ENCODE data around the gene LCP2.
A peak's percentile ranks its signal among the peaks of the same experiment; 100 is the strongest.
"Not testable (repeated sequence)": the region's sequence is repeated elsewhere in the genome, so short reads cannot be mapped to it uniquely, and the experiment has no call there.

LCP2 gene

DNA sequence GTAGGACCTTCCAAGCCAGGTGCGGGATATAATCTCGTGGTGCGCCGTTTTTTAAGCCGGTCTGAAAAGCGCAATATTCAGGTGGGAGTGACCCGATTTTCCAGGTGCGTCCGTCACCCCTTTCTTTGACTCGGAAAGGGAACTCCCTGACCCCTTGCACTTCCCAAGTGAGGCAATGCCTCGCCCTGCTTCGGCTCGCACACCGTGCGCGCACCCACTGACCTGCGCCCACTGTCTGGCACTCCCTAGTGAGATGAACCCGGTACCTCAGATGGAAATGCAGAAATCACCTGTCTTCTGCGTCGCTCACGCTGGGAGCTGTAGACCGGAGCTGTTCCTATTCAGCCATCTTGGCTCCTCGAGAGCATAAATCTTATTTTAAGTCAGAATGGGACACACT, 52.1 kb downstream of the LCP2 start:
- not testable (repeated sequence) for DNase-seq

DNA sequence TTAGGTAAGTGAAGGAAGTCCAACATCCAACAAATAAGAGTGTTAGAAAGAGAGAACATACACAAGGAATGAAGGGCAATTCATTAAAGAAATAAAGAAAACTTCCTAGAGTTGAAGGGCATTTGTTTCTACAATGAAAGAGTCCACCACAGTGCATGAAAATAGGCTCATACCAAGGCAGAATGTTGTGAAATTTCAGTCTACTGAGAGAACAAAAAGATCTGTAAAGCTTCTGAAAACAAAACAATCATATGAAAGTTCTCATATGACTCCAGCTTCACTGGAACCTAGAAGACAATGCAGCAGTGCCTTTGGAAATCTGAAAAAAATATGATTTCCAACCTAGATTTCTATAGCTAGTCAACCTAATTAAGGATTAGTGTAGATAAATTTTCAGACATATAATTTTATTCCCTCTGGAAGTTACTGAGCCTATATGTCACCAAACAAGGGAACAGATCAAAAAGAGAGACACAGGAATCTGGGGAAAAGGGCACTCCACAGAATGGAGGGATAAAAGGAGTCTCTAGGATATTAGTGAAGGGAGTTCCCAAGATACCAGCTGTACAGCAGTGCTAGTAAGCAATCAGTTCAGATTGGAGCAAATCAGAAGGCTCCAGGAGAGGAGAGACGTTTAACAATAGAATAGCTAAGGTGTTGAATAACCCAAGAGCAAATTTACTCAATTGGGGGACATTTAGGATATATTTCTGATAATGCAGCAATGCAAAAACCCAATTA, 59.0 kb downstream of the LCP2 start:
- DNase-seq: no peak

DNA sequence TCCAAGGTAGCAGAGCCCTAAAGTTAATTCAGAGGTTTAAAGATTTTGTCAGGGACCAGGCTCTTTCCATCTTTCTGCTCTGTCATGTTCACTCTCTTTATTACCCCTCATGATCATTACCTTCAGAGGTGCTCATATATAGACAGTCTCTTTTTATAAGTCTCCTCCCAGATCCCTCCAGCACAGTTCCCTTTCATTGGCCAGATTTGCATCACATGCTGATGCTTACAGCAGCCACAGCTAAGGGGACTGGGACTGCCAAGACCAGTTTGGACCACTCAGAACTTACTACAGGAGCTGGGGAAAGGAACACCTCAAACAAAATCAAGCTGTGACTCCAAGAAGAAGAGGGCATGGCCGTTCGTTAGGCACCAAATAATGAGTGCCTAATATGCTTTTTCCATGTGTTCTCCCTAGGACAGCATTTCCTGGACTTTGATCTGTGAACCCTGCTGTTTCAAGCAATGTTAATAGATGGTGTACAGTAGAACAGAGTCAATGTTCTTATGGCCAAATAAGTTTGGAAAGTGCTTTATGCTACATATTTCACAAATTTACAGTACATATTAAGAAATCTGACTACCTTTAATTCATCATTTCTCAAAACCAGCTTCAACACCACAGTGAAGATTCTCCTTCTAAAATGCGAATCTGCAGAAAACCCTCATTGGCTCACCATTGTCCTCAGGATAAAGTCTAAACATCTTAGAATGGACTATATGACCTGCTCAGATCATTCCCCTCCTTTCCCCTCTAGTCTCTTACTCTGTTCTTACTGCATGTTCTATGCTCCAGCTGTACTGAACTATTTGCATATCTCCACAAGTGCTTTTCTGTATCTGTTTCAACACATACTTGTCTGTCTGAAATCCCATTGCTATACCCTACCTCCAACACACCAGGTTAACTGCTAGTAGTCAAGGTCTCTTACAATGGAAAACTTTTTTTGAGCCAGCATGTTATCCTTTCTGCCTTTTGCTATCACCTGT, 61.4 kb downstream of the LCP2 start:
- DNase-seq: no peak

DNA sequence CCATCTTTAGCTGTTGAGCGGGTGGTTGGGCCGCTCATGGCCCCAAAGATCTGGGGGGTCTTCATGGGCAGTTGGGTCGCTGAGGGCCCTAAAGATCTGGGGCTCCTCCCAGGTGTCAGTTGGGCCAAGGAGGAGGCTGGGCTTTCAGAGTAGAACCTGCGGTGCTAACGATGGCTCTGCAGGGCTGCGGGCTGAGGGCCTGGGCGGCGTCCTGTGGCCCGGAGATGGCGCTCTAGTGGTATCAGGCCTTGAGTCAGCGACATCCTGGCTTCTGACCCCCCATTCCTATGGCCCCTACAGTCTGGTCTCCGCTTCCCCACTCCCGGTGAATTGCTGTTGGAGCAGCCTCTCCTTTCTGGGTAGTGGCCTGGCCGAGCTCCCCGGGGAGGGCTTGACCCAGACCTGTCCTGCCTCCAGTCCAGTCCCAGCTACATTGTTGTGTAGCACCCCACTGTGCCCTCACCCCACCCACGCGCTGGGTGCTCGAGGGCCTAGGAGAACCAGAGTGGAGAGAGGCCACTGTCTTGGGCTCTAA, 64.2 kb downstream of the LCP2 start:
- DNase-seq: no peak

DNA sequence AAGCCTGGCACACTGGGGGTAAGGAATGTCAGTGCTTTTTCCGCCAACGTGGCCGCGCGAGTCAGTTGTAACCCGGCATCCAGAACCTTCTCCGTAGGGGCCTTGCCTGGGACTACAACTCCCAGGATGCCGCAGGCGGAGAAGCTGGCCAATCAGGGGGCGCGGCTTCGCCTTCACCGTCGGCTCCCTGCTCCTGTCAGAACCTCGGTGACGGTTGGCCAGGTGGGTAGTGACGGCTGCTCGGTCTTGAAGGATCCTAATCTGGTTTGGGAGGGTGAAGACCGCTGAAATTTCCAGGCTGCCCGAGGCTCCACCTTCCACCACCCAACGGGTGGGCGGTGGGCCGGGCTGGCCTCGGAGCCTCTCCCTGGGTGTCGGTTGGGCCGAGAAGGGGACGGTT, 64.8 kb downstream of the LCP2 start, which contains the start of gene C5orf58:
C5orf58 (plus strand) TSS at position 200 of the 400 bp plus-strand sequence. CDS start 1,992 bp downstream, outside the sequence.
- DNase-seq: no peak

DNA sequence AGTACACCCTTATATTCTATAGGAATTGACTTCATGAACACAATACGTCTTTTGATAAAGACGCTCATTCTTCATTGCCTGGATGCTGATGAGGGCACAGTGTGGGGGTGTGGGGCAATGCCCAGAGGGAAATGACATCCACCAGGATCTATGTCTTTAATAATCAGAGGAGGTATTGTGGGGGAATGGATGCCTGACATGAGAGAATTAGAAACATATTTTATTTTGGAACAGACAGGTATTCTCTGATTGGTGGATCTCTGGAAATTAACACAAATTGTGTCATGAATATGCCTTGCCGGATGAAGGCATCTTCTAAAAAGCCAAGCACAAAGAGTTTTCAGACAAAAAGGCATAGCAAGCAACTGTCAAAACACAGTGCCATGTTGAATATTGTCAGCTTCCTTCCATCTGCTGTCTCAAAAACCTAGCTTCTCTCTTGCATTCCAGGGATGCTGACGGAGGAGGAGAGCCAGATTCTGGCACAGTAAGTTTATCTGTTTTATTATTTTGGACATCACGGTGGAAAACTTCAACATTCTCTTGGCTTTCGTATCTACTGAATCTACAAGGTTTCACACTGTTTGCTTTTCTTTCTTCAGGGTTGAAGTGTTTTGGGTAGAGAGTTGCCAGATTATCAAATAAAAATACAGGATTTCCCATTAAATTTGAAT, 68.7 kb downstream of the LCP2 start:
- DNase-seq: no peak

DNA sequence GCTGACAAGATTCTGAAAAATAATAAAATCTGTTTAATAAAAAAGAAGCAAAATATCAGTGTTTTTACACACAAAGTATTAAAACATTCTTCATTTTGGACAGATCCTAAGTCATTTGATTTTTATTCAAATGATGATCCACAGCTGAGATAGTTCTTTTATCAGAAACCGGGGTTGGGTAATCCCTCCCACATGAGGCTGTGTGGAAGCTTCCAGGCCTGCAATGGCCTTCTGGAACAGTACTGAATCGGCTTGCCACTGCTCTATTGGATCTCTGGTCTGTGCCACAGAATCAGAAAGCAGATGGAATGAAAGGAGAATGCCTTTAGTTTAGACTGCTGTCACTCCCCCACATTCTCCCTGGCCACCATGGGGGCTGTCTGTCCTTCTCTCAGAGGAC, 70.9 kb downstream of the LCP2 start:
- DNase-seq: no peak

DNA sequence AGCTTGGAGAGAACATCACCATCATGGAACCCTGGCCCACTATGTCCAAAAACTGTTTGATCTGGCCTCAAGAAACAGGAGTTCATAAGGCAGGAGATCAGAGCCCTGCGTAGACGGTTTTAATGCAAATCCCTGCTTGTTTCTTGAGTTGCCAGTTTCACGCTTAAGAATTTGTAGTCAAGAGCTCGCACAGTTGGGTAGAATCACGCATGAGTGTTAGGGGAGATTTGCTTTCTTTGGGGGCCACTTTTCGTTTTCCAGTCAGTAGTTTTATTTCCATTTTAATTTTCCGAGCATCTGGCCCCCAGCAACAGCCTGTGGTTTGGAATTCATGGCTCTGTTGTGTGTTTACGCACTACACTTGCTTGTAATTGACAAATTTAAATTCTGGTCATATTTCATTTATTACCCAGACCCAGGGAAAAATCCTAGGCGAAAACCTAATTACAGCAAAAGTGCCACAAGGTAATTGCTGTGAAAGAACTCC, 71.4 kb downstream of the LCP2 start:
- no peak for DNase-seq

DNA sequence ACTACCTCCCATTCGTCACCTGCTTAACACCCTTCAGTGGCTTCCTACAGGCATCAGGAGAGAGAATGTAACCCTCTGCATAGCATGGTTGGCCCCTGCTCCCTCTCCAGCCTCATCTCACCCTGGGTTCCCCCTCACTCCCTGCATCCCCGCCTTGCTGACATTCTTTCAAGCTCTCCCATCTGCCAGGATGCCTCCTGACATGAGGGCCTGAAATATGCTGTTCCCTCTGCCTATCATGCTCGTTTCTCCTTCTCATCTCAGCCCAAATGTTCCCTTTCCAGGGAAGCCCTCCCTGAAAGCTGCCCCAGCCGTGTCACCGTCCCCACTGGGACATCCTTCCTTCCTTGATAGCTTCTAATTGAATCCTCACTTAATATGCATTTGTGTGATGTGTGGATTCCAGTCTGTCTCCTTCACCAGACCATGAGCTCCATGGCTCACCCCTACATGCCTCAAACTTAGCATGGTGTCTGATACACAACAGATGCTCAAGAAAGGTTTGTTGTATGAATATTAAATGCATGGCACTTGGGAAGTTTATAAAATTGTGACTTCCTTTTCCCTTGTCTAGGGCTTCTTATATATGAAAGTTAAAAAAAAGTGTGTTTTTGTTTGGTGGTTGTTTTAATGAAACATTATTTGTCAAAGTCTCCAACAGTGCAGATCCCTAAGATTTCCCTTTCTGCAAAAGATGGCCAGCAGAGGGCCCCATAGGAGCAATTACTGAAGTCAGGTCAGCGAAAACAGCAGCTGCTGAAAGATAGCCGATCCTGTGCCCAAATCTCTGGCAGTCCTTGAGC, 72.0 kb downstream of the LCP2 start:
- peak; percentile 19 for DNase-seq

DNA sequence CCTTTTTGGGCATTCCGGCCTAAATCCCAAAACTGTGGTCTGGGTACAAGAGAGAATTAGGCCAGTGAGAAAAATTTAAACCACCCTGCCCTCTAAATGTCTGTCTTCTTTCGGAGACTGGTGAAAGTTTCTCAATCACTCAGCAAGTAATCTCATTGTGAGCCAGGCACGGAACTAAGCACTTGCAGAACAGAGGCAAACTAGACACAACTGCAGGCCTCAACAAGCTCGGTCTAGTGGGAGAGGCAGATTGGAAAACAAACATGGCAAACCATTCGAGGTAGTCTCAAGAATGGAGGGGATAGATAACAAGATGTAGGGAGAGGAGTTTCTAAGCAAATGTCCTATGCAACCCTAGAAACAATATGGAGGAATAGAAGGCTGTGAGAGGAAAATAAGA, 73.7 kb downstream of the LCP2 start:
- no peak for DNase-seq

DNA sequence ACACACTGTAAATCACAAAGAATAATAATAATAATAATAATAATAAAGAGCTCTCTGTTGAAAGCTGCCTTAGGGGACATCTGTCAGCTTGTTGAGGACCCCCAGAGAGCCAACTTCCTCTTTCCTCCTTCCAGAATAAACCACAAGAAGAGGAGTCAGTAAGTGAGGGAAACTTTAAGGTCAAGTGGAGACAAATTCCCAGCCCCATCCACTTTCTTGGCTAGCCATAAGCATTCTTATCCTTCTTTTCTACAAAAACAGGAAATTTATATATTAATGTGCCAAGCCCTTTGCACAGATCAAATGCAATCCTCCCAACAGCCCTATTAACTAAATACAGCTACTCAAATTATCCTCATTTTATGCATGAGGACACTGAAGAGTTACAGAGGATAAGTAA, 74.2 kb downstream of the LCP2 start:
- no peak for DNase-seq

DNA sequence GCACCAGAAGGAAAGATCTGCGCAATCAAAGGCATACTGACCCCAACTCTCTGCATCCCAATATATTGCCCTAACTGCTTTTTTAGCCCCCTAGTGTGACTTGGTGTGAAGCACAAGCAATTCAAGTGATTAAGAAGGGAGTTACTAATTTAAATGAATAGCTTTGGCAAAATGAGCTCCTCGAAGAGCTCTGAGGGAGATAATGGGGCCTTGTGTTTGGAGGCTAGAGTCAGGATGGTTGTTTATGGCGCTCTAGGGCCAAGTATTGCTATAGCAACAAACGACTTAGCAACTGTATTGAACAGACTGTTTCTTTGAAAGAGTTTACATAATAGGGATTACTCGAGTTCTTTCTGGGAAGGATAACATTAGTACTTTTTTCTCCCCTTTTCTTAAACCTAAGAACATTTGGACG, 76.2 kb downstream of the LCP2 start:
- DNase-seq: no peak

DNA sequence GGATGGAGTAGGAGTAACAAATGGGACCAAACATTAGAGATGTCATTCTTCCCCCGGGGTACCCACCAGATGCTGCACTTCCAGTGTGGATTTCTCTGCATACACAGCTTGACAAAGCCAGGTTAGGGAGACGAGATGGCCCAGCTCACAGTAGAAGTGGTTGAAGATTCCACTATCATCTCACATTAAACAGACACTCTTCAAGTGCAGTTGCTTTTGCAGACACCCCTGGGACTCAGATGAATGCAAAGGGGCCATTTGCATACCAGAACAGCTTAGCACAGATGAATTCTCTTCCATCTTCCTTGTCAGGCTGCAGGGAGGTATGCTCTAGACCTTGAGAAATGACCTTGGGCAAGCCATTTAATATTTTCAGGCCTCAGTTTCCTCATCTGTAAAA, 77.4 kb downstream of the LCP2 start:
- no peak for DNase-seq

DNA sequence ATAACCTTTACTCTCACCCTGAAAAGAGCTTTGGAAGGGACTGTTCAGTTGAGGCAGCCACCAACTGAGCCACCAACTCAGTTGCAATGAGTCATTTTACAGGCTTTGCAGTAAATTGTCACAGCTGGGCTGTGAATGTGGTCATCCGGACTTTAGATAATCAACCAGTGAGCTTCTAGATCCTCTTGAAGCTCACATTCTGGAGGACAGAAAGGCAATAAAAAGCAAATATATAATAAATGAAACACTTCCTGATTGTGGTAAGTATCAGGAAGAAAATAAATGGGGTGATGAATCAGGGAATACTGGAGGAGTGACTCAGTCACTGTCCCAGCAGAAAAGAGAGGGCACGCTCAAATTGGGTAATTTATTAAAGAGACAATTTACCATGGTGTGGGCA, 78.0 kb downstream of the LCP2 start:
- peak; percentile 15 for DNase-seq

DNA sequence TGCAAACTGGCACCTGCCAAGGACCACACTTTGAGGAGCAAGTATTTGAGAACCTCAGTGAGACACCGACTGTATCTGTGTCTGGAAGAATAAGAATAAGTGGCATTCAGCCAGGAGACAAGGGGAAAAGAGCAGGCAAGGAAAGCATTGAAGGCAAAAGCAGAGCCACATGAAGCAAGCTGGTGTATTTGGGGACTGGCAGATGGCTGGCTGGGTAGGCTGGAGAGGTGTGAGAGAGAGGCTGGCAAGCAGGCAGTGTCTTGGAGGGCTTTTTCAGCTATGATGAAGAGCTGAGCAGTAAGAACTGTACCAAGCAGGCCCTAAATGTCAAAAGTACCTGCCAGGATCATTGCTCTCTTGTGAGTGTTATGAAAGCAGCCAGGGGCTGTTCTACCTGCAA, 78.9 kb downstream of the LCP2 start:
- no peak for DNase-seq

DNA sequence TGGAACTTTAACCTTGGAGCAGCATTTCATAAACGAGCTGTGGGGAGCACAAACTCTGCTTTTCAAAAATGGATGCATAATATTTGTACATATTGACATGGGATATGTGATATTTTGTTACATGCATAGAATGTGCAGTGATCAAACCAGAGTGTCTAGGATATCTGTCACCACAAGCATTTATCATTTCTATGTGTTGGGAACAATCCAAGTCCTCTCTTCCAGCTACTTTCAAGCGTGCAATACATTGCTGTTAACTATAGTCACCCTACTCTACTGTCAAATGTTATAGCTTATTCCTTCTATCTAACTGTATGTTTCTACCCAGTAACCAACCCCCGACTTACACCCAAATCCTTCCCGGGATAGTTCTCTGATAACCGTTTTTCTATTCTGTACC, 79.7 kb downstream of the LCP2 start:
- DNase-seq: no peak

DNA sequence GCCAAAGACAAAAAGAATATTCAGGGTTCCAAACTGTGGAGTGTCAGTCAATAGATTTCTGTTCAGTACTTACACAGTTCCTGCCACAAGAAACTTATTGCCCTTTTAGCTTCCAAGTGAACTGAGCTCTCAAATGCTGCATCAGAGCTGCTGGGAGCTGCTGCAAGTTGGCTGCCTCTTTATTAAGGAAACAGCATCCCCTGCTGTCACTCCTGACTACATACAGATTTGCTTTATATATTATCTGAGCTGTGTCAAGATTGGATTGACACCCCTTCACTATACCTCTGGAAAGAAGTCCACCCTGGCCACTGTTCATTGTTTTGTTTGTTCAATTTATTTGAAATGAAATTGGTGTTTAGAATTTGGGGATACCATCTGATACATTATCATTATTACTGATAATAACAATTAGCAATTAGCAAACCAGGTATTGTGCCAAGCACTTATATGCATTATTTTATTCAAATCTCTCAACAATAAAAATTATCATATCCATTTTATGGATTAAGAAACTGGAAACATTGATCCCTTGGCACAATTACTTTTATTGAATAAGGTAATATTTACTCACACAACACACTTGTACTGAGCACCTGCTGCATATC, 81.2 kb downstream of the LCP2 start:
- DNase-seq: peak; percentile 13

DNA sequence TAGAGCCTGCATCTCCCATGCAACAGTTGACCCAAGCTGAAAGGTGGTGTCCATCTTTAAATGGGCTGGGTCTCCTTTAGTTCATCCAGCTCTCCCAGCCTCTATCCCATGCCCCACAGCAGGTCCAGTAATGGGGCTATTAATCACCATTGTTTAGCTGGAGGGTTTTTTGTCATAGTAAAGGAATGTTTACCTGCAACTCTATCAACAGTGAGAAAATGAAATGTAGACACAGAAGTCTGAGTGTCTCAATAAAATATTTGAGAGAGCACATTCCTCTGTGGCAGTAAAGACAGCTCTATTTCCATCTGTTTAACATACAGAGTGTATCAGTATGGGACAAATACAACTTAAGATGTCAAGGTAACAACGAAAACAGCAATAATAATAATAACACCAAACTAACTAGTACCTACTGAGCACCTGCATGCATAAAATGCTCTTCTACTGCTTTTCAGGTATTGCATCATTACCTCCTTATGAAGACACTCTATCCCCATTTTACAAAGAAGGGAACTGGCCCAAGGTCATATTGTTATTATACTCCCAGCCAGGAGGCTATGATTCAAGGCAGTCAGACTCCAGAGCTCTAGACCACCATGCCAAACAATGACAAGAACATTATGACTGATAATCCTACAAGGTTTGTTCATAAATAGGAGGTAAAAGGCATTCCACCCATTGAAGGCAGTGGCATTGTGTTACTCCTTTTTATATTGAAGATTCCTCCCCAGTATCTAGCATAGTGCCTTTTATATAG, 85.8 kb downstream of the LCP2 start:
- no peak for DNase-seq

DNA sequence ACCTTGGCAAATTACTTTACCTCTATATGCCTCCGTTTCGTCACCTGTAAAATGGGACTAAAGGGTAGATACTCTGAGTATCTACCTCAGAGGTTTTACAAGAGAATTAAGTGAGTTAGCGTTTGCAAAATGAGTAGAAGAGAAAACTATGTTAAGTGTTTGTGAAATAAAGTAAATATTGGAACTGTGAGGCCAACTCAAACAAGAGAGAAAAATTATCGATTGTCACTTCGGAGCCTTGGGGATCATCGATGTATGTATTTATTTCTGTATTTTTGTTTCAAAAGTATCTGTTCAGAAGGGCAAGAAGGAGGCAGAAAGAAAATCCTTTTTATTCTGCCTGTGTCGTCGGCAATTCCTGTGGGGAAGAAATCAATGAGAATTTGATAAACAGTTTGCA, 90.6 kb downstream of the LCP2 start:
- no peak for DNase-seq

DNA sequence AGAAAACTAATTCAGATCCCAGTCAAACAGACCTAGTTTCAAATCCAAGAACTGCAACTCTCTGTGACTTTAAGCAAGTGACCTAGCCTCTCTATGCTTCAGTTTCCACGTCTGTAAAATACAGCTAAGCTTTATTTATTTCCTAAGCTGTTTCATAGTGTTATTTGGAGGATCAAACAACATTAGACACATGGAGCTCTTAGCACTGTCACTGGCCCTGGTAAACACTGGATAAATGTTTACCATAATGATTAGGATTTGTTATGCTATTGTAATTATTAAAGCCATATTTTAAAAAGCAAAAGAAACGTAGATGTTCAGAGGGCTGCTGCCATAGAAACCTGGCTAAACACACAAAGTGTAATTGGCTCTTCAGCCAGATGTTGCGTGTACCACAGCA, 91.4 kb downstream of the LCP2 start:
- DNase-seq: no peak

DNA sequence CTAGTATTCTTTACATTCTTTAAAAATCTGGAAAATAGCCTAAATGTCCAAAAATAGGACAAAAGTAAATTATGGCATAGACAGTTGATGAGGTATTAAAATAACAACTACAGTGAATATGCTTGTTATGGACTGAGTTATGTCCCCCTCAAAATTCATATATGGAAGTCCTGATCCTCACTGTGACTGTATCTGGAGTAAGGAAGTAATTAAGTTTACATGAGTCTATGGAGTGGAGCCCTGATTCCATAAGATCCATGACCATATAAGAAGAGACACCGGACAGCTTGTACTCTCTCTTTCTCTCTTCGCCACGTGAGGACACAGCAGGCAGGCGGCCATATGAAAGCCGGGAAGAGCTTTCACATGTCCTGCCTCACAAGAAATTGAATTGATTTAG, 93.4 kb downstream of the LCP2 start:
- DNase-seq: no peak

Measured in NCI-H226 (cell line).